WTC11 (cell line): ENCODE results near the gene RCBTB1. TPM values are rescaled to one million over a fixed set of nuclear protein-coding genes. Genes with fewer than 3 reads are reported as not detected.

Experiments
- CREB1 ChIP-seq: sonication (generic); formaldehyde crosslinking; IDR thresholded peaks from 2 replicates; pipeline ENCODE4 v1.8.0; 2023; ENCODE audit warnings: mild to moderate bottlenecking, missing genetic modification reagents
- EMX1 ChIP-seq: fragments of 250-450 bp; sonication (Bioruptor Pico); IDR thresholded peaks from 2 replicates; pipeline ENCODE4 v1.8.0; 2021; ENCODE audit warnings: mild to moderate bottlenecking
- ESRRA ChIP-seq: sonication (generic); formaldehyde crosslinking; IDR thresholded peaks from 2 replicates; pipeline ENCODE4 v1.8.1; 2022; ENCODE audit warnings: mild to moderate bottlenecking, missing genetic modification reagents, borderline replicate concordance
- FOXK1 ChIP-seq: sonication (generic); formaldehyde crosslinking; IDR thresholded peaks from 2 replicates; pipeline ENCODE4 v1.8.0; 2022; ENCODE audit warnings: mild to moderate bottlenecking, moderate library complexity, missing genetic modification reagents
- IRF2 ChIP-seq: sonication (generic); formaldehyde crosslinking; IDR thresholded peaks from 2 replicates; pipeline ENCODE4 v1.8.0; 2022; ENCODE audit warnings: low read depth, missing genetic modification reagents, borderline replicate concordance
- MYBL2 ChIP-seq: sonication (generic); formaldehyde crosslinking; IDR thresholded peaks from 2 replicates; pipeline ENCODE4 v1.8.1; 2023; ENCODE audit warnings: mild to moderate bottlenecking, moderate library complexity, missing genetic modification reagents
- NFATC4 ChIP-seq: fragments of 250-450 bp; sonication (Bioruptor Pico); IDR thresholded peaks from 2 replicates; pipeline ENCODE4 v1.9.0; 2021; ENCODE audit warnings: mild to moderate bottlenecking
- NFE2L1 ChIP-seq: sonication (generic); formaldehyde crosslinking; IDR thresholded peaks from 2 replicates; pipeline ENCODE4 v1.8.1; 2023; ENCODE audit warnings: missing genetic modification reagents
- NFYB ChIP-seq: sonication (generic); formaldehyde crosslinking; conservative IDR thresholded peaks from 2 replicates; pipeline ENCODE4 v1.8.0; 2022; ENCODE audit warnings: low read depth, missing genetic modification reagents
- RORB ChIP-seq: fragments of 250-450 bp; sonication (Bioruptor Pico); IDR thresholded peaks from 2 replicates; pipeline ENCODE4 v1.9.0; 2021; ENCODE audit warnings: mild to moderate bottlenecking
- SOX15 ChIP-seq: fragments of 250-450 bp; sonication (Bioruptor Pico); IDR thresholded peaks from 2 replicates; pipeline ENCODE4 v1.9.0; 2021; ENCODE audit warnings: mild to moderate bottlenecking
- ZBTB21 ChIP-seq: sonication (generic); formaldehyde crosslinking; IDR thresholded peaks from 2 replicates; pipeline ENCODE4 v1.8.1; 2023; ENCODE audit warnings: mild to moderate bottlenecking, missing genetic modification reagents, borderline replicate concordance
- ZNF232 ChIP-seq: sonication (generic); formaldehyde crosslinking; IDR thresholded peaks from 2 replicates; pipeline ENCODE4 v1.8.0; 2022; ENCODE audit warnings: mild to moderate bottlenecking, missing genetic modification reagents
- ZNF416 ChIP-seq: fragments of 250-450 bp; sonication (Bioruptor Pico); IDR thresholded peaks from 2 replicates; pipeline ENCODE4 v1.9.0; 2021; ENCODE audit warnings: mild to moderate bottlenecking, inconsistent platforms
- total RNA-seq: library from RNA; stranded (reverse); gene quantifications from 3 replicates; pipeline ENCODE4 v1.2.3, GENCODE V29; 2021
- TF ChIP-seq, protein P1 (sequence below): sonication (generic); formaldehyde crosslinking; IDR thresholded peaks from 2 replicates; pipeline ENCODE4 v1.8.1; 2023; ENCODE audit warnings: mild to moderate bottlenecking, missing genetic modification reagents
- TF ChIP-seq, protein P2 (sequence below): sonication (generic); formaldehyde crosslinking; IDR thresholded peaks from 2 replicates; pipeline ENCODE4 v1.8.1; 2022; ENCODE audit warnings: low read depth, missing genetic modification reagents, borderline replicate concordance
- TF ChIP-seq, protein P3 (sequence below): fragments of 250-450 bp; sonication (Bioruptor Pico); IDR thresholded peaks from 2 replicates; pipeline ENCODE4 v1.8.0; 2021; ENCODE audit warnings: mild to moderate bottlenecking
- TF ChIP-seq, protein P4 (sequence below): sonication (generic); formaldehyde crosslinking; IDR thresholded peaks from 2 replicates; pipeline ENCODE4 v1.8.0; 2022; ENCODE audit warnings: mild to moderate bottlenecking, missing genetic modification reagents
- TF ChIP-seq, protein P5 (sequence below): sonication (generic); formaldehyde crosslinking; IDR thresholded peaks from 2 replicates; pipeline ENCODE4 v1.8.1; 2022; ENCODE audit warnings: low read depth, mild to moderate bottlenecking, moderate library complexity, missing genetic modification reagents, borderline replicate concordance
- TF ChIP-seq, protein P6 (sequence below): sonication (generic); formaldehyde crosslinking; IDR thresholded peaks from 2 replicates; pipeline ENCODE4 v1.8.1; 2022; ENCODE audit warnings: missing genetic modification reagents, borderline replicate concordance
- TF ChIP-seq, protein P7 (sequence below): sonication (generic); formaldehyde crosslinking; IDR thresholded peaks from 2 replicates; pipeline ENCODE4 v1.8.0; 2023; ENCODE audit warnings: mild to moderate bottlenecking, missing genetic modification reagents
- TF ChIP-seq, protein P8 (sequence below): sonication (generic); formaldehyde crosslinking; IDR thresholded peaks from 2 replicates; pipeline ENCODE4 v1.8.0; 2022; ENCODE audit warnings: mild to moderate bottlenecking, missing genetic modification reagents

RCBTB1 gene
- total RNA-seq, 1 experiment from 2014 or later: 31.3 TPM

DNA sequence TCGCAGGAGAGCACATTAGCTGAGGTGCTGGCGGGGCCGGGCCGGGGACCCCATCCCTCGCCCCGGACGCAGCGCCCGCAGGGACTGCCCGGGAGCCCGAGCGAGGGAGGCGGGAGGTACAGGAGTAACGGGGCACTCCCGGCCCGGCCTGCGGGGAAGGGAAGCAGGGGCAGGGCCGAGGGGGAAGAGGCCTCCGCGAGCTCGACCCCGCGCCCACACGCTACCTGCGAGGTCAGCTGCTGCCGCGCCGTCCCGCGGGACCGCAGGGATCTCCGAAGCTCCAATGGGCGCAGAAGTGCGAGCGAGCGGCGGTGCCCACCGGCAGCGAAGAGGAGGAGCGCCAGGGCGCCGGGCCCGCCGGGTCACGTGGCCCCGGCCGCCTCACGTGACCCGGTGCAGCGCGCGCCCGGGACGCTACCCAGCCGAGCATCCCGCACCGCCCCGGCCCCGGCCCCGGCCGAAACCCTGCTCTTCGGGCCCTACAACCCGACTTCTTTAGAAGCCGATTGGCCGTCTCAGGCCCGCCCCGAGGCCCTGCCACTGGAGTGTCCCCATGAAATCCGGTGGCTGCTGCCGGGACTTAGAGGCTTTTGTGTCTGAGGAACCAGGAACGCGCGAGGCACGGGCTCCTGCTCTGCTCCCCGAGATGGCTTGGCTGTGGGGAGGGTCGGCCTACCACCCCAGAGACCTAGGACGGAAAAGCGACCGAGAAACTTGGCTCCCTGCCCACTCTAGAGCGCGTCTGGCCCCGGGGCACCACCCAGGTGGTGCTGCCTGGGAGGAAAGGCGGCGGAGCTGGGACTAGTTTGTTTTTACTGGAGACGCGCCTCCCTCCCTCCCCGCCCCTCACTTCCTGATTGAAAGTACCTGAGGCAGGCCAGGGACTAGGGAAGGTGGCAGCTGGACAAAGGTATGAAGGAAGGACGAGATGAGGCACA lies at the start of gene RCBTB1 (continued):
- TF ChIP-seq, protein P1, sequence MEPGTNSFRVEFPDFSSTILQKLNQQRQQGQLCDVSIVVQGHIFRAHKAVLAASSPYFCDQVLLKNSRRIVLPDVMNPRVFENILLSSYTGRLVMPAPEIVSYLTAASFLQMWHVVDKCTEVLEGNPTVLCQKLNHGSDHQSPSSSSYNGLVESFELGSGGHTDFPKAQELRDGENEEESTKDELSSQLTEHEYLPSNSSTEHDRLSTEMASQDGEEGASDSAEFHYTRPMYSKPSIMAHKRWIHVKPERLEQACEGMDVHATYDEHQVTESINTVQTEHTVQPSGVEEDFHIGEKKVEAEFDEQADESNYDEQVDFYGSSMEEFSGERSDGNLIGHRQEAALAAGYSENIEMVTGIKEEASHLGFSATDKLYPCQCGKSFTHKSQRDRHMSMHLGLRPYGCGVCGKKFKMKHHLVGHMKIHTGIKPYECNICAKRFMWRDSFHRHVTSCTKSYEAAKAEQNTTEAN: peak; percentile 72; the same call in 1 of the 2 replicates
- 0 out of 2 replicates have a peak, but pooled peaks have one; percentile 71 for TF ChIP-seq ESRRA (CRISPR knock-in tag)
- TF ChIP-seq ZNF232 (CRISPR knock-in tag): no peak
- peak; percentile 55; the same call in 1 of the 2 replicates for TF ChIP-seq NFE2L1 (CRISPR knock-in tag)
- TF ChIP-seq MYBL2 (CRISPR knock-in tag): peak; percentile 89
- no peak for TF ChIP-seq SOX15 (CRISPR knock-in tag)
- TF ChIP-seq RORB (CRISPR knock-in tag): no peak
- no peak for TF ChIP-seq EMX1 (CRISPR knock-in tag)
- TF ChIP-seq NFYB (CRISPR knock-in tag): no peak
- TF ChIP-seq, protein P2, sequence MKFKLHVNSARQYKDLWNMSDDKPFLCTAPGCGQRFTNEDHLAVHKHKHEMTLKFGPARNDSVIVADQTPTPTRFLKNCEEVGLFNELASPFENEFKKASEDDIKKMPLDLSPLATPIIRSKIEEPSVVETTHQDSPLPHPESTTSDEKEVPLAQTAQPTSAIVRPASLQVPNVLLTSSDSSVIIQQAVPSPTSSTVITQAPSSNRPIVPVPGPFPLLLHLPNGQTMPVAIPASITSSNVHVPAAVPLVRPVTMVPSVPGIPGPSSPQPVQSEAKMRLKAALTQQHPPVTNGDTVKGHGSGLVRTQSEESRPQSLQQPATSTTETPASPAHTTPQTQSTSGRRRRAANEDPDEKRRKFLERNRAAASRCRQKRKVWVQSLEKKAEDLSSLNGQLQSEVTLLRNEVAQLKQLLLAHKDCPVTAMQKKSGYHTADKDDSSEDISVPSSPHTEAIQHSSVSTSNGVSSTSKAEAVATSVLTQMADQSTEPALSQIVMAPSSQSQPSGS (CRISPR knock-in tag): no peak
- no peak; the same call in 1 of the 2 replicates for TF ChIP-seq FOXK1 (CRISPR knock-in tag)
- TF ChIP-seq, protein P3, sequence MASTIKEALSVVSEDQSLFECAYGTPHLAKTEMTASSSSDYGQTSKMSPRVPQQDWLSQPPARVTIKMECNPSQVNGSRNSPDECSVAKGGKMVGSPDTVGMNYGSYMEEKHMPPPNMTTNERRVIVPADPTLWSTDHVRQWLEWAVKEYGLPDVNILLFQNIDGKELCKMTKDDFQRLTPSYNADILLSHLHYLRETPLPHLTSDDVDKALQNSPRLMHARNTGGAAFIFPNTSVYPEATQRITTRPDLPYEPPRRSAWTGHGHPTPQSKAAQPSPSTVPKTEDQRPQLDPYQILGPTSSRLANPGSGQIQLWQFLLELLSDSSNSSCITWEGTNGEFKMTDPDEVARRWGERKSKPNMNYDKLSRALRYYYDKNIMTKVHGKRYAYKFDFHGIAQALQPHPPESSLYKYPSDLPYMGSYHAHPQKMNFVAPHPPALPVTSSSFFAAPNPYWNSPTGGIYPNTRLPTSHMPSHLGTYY (CRISPR knock-in tag): no peak
- TF ChIP-seq, protein P4, sequence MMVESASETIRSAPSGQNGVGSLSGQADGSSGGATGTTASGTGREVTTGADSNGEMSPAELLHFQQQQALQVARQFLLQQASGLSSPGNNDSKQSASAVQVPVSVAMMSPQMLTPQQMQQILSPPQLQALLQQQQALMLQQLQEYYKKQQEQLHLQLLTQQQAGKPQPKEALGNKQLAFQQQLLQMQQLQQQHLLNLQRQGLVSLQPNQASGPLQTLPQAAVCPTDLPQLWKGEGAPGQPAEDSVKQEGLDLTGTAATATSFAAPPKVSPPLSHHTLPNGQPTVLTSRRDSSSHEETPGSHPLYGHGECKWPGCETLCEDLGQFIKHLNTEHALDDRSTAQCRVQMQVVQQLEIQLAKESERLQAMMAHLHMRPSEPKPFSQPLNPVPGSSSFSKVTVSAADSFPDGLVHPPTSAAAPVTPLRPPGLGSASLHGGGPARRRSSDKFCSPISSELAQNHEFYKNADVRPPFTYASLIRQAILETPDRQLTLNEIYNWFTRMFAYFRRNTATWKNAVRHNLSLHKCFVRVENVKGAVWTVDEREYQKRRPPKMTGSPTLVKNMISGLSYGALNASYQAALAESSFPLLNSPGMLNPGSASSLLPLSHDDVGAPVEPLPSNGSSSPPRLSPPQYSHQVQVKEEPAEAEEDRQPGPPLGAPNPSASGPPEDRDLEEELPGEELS (CRISPR knock-in tag): peak; percentile 84; the same call in 1 of the 2 replicates
- TF ChIP-seq, protein P5, sequence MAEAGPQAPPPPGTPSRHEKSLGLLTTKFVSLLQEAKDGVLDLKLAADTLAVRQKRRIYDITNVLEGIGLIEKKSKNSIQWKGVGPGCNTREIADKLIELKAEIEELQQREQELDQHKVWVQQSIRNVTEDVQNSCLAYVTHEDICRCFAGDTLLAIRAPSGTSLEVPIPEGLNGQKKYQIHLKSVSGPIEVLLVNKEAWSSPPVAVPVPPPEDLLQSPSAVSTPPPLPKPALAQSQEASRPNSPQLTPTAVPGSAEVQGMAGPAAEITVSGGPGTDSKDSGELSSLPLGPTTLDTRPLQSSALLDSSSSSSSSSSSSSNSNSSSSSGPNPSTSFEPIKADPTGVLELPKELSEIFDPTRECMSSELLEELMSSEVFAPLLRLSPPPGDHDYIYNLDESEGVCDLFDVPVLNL: peak; percentile 64
- TF ChIP-seq, protein P6, sequence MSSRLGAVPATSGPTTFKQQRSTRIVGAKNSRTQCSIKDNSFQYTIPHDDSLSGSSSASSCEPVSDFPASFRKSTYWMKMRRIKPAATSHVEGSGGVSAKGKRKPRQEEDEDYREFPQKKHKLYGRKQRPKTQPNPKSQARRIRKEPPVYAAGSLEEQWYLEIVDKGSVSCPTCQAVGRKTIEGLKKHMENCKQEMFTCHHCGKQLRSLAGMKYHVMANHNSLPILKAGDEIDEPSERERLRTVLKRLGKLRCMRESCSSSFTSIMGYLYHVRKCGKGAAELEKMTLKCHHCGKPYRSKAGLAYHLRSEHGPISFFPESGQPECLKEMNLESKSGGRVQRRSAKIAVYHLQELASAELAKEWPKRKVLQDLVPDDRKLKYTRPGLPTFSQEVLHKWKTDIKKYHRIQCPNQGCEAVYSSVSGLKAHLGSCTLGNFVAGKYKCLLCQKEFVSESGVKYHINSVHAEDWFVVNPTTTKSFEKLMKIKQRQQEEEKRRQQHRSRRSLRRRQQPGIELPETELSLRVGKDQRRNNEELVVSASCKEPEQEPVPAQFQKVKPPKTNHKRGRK (CRISPR knock-in tag): 0 out of 2 replicates have a peak, but pooled peaks have one; percentile 49
- TF ChIP-seq, protein P7, sequence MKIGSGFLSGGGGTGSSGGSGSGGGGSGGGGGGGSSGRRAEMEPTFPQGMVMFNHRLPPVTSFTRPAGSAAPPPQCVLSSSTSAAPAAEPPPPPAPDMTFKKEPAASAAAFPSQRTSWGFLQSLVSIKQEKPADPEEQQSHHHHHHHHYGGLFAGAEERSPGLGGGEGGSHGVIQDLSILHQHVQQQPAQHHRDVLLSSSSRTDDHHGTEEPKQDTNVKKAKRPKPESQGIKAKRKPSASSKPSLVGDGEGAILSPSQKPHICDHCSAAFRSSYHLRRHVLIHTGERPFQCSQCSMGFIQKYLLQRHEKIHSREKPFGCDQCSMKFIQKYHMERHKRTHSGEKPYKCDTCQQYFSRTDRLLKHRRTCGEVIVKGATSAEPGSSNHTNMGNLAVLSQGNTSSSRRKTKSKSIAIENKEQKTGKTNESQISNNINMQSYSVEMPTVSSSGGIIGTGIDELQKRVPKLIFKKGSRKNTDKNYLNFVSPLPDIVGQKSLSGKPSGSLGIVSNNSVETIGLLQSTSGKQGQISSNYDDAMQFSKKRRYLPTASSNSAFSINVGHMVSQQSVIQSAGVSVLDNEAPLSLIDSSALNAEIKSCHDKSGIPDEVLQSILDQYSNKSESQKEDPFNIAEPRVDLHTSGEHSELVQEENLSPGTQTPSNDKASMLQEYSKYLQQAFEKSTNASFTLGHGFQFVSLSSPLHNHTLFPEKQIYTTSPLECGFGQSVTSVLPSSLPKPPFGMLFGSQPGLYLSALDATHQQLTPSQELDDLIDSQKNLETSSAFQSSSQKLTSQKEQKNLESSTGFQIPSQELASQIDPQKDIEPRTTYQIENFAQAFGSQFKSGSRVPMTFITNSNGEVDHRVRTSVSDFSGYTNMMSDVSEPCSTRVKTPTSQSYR (CRISPR knock-in tag): 0 out of 2 replicates have a peak, but pooled peaks have one; percentile 33
- TF ChIP-seq, protein P8, sequence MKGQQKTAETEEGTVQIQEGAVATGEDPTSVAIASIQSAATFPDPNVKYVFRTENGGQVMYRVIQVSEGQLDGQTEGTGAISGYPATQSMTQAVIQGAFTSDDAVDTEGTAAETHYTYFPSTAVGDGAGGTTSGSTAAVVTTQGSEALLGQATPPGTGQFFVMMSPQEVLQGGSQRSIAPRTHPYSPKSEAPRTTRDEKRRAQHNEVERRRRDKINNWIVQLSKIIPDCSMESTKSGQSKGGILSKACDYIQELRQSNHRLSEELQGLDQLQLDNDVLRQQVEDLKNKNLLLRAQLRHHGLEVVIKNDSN (CRISPR knock-in tag): peak; percentile 94
- no peak for TF ChIP-seq ZBTB21 (CRISPR knock-in tag)
- TF ChIP-seq IRF2 (CRISPR knock-in tag): no peak
- no peak for TF ChIP-seq NFATC4 (CRISPR knock-in tag)
- 0 out of 2 replicates have a peak, but pooled peaks have one; percentile 64 for TF ChIP-seq CREB1 (CRISPR knock-in tag)
- TF ChIP-seq ZNF416 (CRISPR knock-in tag): no peak
